Endothelial cell of umbilical vein (primary cell): ENCODE measurements around the gene GATA1.
"Not testable (repeated sequence)": the region's sequence is repeated elsewhere in the genome, so short reads cannot be mapped to it uniquely, and the experiment has no call there.

Experiments
- CTCF ChIP-seq, 2 donors: IDR thresholded peaks; 1 replicate in 1 of 2; 2 replicates in 1 of 2; pipeline ENCODE4 v1.5.1; 2011; ENCODE audit warnings: low read length in 2 of 2, mild to moderate bottlenecking in 2 of 2, moderate library complexity in 2 of 2, control low read depth in 1 of 2, inconsistent platforms in 1 of 2, low read depth in 1 of 2; ENCODE audit not compliant: insufficient read depth in 1 of 2; ENCODE audit errors: extremely low read depth in 1 of 2
- EZH2 ChIP-seq: IDR thresholded peaks from 2 replicates; pipeline ENCODE4 v1.6.1; 2012; ENCODE audit warnings: borderline replicate concordance, low read depth, mild to moderate bottlenecking, moderate library complexity, low read length, inconsistent platforms; ENCODE audit not compliant: severe bottlenecking

- not testable (repeated sequence) for TF ChIP-seq EZH2; CTCF (IDR thresholded peaks at IDR 0.05; ENCODE audit: extremely low read depth in 1 of 2, insufficient read depth in 1 of 2, low read depth in 1 of 2, low read length in 2 of 2)
Measured at GRCh38 chrX:48819394-48819793, 33.0 kb downstream of the GATA1 start.
